Measurements from ENCODE around the gene RETREG3. TPM values are rescaled to one million over a fixed set of nuclear protein-coding genes. Genes with fewer than 3 reads are reported as not detected.
A peak's percentile ranks its signal among the peaks of the same experiment; 100 is the strongest.

Gene RETREG3
- total and polyA plus RNA-seq, 9 of the 15 experiments (the other 6 are each of a cell fraction or from before 2014, with no cell fraction given): 4.1 to 39.0 (median 16.9) TPM

DNA sequence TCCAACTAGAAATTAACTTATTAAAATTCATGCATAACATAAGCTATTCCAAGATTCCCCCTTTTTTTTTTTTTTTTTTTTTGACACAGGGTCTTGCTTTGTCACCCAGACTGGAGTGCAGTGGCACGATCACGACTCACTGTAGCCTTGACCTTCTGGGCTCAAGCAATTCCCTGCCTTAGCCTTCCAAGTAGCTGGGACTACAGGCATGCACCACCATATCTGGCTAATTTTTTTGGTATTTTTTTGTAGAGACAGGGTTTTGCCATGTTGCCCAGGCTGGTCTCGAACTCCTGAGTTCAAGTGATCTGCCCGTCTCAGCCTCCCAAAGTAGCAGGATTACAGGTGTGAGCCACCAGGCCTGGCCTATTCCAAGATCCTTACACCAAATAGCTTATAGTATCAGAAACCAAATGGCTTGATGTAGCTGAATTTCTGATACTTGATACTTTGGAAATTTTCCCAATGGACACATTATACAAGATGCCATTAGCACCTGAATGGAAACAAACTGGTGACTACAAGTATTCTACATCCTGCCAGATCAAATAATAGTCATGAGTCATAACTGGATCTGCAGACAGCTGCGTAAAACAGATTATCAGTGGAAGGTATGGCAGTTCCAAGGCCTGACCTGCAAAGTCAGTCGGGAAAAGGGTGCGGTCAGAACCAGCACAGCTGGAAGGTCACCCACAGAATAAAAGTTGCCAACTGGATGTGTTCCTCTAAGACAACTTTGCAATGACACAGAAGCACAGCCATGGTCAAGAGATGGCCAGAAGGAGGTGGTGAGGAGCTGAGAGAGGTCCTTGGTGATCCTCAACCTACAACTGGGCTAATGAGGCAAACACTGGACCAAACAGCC is 14.8 kb upstream of the RETREG3 start (continued):
- TF ChIP-seq KDM2B (CRISPR knock-in tag; IDR thresholded peaks at IDR 0.05) (0 out of 2 replicates have a peak, but pooled peaks have one; percentile 37), NFYB (IDR thresholded peaks at IDR 0.05; ENCODE audit: extremely low read depth, insufficient read length) (no peak), ZNF239 (CRISPR knock-in tag; IDR thresholded peaks at IDR 0.05) (peak; percentile 49; the same call in 1 of the 2 replicates), HLTF (IDR thresholded peaks at IDR 0.05) (0 out of 2 replicates have a peak, but pooled peaks have one; percentile 54), MCM2 (IDR thresholded peaks at IDR 0.05; ENCODE audit: low read depth) (no peak), ZSCAN32 (CRISPR knock-in tag; IDR thresholded peaks at IDR 0.05) (no peak), POLR2H (tag; IDR thresholded peaks at IDR 0.05; ENCODE audit: low read depth) (no peak), NFE2 (IDR thresholded peaks at IDR 0.05; ENCODE audit: low read depth) (peak; percentile 80), NCOR1 (IDR thresholded peaks at IDR 0.05) (peak; percentile 82), BRD9 (IDR thresholded peaks at IDR 0.05; ENCODE audit: low read depth, partially characterized antibody) (peak; percentile 65), SOX6 (IDR thresholded peaks at IDR 0.05) (peak; percentile 89), ZNF282 (CRISPR knock-in tag; IDR thresholded peaks at IDR 0.05) (no peak), MBD2 (IDR thresholded peaks at IDR 0.05; ENCODE audit: borderline replicate concordance, low read depth) (peak; percentile 77)
- TF ChIP-seq, protein P1, sequence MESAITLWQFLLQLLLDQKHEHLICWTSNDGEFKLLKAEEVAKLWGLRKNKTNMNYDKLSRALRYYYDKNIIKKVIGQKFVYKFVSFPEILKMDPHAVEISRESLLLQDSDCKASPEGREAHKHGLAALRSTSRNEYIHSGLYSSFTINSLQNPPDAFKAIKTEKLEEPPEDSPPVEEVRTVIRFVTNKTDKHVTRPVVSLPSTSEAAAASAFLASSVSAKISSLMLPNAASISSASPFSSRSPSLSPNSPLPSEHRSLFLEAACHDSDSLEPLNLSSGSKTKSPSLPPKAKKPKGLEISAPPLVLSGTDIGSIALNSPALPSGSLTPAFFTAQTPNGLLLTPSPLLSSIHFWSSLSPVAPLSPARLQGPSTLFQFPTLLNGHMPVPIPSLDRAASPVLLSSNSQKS (CRISPR knock-in tag; IDR thresholded peaks at IDR 0.05): no peak
- TF ChIP-seq, protein P2, sequence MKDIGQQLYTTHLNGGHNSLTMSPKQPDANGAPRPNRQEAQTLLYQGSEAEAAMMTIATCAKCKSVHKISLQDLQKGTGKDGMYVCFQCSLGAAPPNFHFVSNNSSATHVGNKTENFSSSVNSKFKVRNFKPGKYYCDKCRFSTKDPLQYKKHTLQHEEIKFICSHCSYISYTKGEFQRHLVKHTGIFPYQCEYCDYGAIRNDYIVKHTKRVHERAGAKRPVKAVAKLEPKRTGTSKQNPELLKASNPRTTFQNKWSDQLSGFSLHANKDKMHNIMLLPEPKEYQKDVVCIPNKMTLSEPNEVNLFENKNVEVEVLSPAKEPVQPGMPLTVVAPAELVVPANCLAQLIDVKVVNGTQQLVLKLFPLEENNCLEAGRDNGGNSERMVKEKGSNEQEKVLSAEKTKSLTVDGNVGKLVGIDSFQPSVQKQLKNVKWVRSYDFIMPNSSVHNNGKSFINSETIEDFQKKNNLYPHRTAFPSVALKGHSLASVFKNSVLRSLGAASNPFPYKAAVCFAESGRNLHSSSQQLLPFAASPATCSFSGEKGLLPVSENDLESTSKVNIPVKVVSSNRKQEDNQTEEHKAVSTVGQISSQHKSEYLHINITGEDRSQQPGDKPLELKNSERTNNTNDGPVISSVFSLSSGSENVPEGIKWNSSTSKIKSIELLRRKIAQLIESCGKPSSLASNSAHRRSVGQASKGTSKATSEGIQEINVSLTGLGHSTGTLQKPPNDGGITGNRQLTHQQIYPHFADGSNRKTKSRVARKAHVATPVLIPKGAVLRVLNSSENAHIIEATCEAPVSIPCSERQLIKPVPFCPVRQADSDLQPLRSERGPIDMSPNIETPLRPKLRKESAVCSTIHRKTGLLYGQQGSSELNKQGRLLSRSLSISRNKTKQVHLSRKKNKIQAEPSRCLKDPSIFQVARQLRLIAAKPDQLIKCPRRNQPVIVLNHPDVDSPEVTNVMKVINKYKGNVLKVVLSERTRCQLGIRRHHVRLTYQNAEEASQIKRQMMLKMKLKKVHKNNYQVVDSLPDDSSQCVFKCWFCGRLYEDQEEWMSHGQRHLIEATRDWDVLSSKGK (CRISPR knock-in tag; IDR thresholded peaks at IDR 0.05): no peak
- TF ChIP-seq, protein P3, sequence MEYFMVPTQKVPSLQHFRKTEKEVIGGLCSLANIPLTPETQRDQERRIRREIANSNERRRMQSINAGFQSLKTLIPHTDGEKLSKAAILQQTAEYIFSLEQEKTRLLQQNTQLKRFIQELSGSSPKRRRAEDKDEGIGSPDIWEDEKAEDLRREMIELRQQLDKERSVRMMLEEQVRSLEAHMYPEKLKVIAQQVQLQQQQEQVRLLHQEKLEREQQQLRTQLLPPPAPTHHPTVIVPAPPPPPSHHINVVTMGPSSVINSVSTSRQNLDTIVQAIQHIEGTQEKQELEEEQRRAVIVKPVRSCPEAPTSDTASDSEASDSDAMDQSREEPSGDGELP (CRISPR knock-in tag; IDR thresholded peaks at IDR 0.05; ENCODE audit: borderline replicate concordance): peak; percentile 96
- TF ChIP-seq, protein P4, sequence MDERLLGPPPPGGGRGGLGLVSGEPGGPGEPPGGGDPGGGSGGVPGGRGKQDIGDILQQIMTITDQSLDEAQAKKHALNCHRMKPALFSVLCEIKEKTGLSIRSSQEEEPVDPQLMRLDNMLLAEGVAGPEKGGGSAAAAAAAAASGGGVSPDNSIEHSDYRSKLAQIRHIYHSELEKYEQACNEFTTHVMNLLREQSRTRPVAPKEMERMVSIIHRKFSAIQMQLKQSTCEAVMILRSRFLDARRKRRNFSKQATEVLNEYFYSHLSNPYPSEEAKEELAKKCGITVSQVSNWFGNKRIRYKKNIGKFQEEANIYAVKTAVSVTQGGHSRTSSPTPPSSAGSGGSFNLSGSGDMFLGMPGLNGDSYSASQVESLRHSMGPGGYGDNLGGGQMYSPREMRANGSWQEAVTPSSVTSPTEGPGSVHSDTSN (CRISPR knock-in tag; IDR thresholded peaks at IDR 0.05; ENCODE audit: low read depth): no peak
- TF ChIP-seq, protein P4 (tag; conservative IDR thresholded peaks at IDR 0.05; ENCODE audit: low read depth): 0 out of 2 replicates have a peak, but pooled peaks have one; percentile 11
- TF ChIP-seq, protein P5, sequence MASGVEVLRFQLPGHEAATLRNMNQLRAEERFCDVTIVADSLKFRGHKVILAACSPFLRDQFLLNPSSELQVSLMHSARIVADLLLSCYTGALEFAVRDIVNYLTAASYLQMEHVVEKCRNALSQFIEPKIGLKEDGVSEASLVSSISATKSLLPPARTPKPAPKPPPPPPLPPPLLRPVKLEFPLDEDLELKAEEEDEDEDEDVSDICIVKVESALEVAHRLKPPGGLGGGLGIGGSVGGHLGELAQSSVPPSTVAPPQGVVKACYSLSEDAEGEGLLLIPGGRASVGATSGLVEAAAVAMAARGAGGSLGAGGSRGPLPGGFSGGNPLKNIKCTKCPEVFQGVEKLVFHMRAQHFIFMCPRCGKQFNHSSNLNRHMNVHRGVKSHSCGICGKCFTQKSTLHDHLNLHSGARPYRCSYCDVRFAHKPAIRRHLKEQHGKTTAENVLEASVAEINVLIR (CRISPR knock-in tag; IDR thresholded peaks at IDR 0.05): 0 out of 2 replicates have a peak, but pooled peaks have one; percentile 9
